NCI-H774 (cell line): Measurements from ENCODE around the gene AK4.

Source experiments
- DNase-seq: peaks from one replicate; lab custom pipeline; 2025; lab: John Stamatoyannopoulos, UW

AK4 gene

DNA sequence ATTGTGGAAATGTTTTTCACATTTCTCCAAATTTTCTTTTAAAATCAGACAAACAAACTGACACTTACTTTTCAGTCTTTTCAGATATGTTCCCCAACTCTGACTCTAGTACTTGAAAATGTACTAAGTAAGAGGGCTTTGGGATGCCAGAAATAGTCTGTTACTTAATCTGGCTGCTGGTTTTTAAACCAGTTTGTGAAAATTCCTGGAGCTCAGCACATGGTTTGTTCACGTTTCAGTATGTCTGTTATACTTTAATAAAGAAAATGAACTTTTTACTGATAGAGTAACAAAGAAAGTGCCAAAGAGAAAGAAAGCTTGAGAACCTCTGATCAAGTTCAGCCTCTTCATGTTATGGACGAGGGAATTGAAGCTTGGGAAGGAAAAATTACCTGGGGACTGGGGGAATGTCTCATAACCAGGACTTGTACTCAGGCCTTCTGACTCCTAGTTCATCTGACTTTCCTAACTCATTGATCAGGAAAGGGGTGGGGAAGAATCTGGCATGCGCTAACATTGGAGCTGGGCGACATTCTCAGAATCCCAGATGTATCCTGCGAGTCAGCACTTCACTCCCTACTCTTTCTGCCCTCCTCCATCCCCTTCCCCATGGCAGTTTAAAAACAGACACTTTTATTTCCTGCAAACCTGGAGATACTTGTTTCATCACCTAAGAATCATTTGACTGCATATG is 130.5 kb downstream of the AK4 start:
- DNase-seq: no peak

DNA sequence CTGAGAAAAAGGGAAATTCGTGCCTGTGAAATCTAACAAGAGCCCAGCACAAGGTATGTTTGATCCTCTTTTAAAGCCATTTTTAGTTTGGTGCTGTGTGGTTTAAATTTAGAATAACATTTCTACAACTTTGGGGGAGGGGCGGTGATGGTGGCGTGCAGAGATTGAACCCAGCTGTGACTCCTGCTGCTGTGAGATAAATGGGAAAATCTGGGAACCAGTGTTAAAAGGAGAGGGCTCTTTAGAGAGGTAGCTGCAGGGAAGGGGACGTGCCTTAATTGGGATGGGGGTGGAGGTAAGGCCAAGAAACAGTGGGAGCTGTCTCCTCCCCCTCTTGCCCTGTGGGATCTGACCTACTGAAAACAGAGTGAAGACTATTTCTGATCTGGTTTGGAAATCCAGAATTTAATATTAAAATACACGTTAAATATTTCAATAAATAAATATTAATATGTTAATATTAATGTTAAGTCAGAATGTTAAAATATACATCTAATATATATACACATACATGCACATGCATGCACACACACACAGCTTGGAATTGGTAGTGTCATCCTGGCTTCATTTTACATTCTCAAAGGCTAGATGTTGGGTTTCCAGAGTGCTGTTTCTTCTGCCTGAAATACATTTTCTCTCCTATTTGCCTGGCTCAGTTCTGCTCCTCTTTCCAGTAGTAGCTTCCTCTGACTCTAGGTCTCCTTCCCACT is 131.2 kb downstream of the AK4 start:
- no peak for DNase-seq
